Skeletal muscle tissue (tissue), 4 donors: ENCODE measurements around the gene KRT71. TPM values are rescaled to one million over a fixed set of nuclear protein-coding genes. Genes with fewer than 3 reads are reported as not detected.

Source experiments
- H3K27ac ChIP-seq: one replicate; pipeline ENCODE4 v1.7.0; 2013; ENCODE audit warnings: mild to moderate bottlenecking, low read depth, low read length, inconsistent platforms
- H3K27me3 ChIP-seq, 3 donors: one replicate each; pipeline ENCODE4 v1.7.0; 2013; ENCODE audit warnings: low read length in 3 of 3; ENCODE audit not compliant: control insufficient read depth in 3 of 3, insufficient read depth in 3 of 3
- H3K36me3 ChIP-seq, 3 donors: one replicate each; pipeline ENCODE4 v1.7.0; 2013; ENCODE audit warnings: low read length in 3 of 3; ENCODE audit not compliant: control insufficient read depth in 3 of 3, insufficient read depth in 3 of 3
- H3K4me1 ChIP-seq, 3 donors: one replicate each; pipeline ENCODE4 v1.7.0; 2013; ENCODE audit warnings: low read length in 3 of 3, mild to moderate bottlenecking in 3 of 3; ENCODE audit not compliant: control insufficient read depth in 3 of 3, insufficient read depth in 3 of 3
- H3K4me3 ChIP-seq, 3 donors: one replicate each; pipeline ENCODE4 v1.7.0; 2013; ENCODE audit warnings: low read length in 3 of 3
- H3K9ac ChIP-seq, 3 donors: one replicate each; pipeline ENCODE4 v1.7.0; 2013; ENCODE audit warnings: low read length in 3 of 3, mild to moderate bottlenecking in 3 of 3, moderate library complexity in 2 of 3, low read depth in 1 of 3
- H3K9me3 ChIP-seq, 3 donors: one replicate each; pipeline ENCODE4 v1.7.0; 2013; ENCODE audit warnings: low read length in 3 of 3; ENCODE audit not compliant: control insufficient read depth in 3 of 3
- total RNA-seq: library from RNA; depleted of rRNA; stranded (reverse); fragments of >200 nt; gene quantifications from one replicate; pipeline ENCODE4 v1.2.3, GENCODE V29; 2014
- donor health status: Osteomylitis.

The KRT71 gene
- total RNA-seq, 1 donor from 2014 or later = not detected

DNA sequence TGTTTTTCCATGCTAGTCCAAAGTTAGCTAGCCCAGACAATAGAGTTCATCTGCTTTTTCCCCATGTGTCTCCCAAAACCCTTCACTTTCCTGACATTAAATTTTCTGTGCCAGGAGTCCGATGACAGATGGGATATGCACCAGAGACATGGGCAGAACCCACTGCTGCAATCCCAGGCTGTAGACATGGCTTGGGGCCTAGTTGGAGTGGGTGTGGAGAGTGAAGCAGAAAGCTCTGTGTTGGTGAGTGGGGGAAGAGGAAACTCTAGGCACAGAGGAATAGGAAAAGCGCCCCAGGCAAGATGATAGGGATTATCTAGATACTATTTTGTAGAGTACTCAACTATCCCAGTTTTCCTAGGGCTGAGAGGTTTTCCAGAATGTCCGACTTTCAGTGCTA is 25.5 kb upstream of the KRT71 start:
- no peak overlapping the region for H3K27ac ChIP-seq
- H3K9ac ChIP-seq = no peak overlapping the region
- H3K36me3 ChIP-seq = no peaks in the 10 kb centered on the region
- H3K9me3 ChIP-seq = no peaks in the 10 kb centered on the region
- H3K4me3 ChIP-seq = no peak overlapping the region
- H3K4me1 ChIP-seq = no peaks in the 10 kb centered on the region
- H3K27me3 ChIP-seq = peaks cover 5 to 24% (median 22%) of the 10 kb centered on the region in 3 donors

DNA sequence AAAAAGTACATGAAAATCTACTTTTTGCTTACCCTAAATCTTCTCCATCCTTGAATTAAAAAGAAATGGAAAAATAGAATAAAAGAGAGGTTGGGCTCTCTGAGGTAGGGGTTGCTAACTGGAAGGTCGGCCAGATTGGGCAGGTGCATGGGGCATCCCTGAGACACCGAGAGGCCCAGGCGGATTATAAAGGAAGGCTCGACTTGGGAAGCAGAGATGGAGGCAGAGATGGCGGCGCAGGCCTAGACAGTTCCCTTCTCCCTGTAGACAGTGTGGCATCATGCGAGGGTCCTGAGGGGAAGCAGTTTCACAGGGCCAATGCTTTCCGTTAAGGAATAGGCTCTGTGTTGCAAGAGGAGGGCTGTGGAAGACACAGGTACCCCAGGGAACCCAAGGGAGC is 24.4 kb upstream of the KRT71 start:
- Histone ChIP-seq H3K27ac (no peak overlapping the region), H3K36me3 (no peaks in the 10 kb centered on the region), H3K27me3 (peaks cover 0 to 33% (median 27%) of the 10 kb centered on the region in 3 donors), H3K4me3 (no peak overlapping the region), H3K4me1 (no peaks in the 10 kb centered on the region), H3K9ac (no peak overlapping the region), H3K9me3 (no peaks in the 10 kb centered on the region)

DNA sequence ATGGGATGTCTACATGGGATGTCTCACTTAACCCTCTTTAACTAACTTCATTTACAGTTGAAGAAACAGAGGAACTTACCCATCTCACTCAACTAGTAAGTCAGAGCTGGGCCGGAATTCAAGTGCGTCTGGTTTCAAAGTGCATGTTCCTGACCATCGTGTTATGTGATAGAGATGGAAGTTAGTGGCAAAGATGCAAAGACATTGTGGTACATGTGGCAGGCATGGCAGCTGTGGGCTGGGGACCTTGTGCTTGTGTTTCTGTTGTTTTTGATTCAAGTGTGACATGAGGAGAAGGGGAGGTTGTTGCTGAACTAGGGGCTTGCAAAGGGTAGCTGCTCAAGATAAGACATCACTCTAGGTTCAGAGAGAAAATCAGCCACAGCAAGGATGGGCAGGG is 23.0 kb upstream of the KRT71 start:
- no peak overlapping the region for H3K4me3 ChIP-seq
- H3K9ac ChIP-seq = no peak overlapping the region
- no peak overlapping the region for H3K27ac ChIP-seq
- H3K4me1 ChIP-seq = no peaks in the 10 kb centered on the region
- H3K27me3 ChIP-seq = peaks cover 6 to 30% (median 24%) of the 10 kb centered on the region in 3 donors
- no peaks in the 10 kb centered on the region for H3K36me3 ChIP-seq
- no peaks in the 10 kb centered on the region for H3K9me3 ChIP-seq

GRCh38 chr12:52575256-52575655 is 22.3 kb upstream of the KRT71 start:
- Histone ChIP-seq H3K27me3 (peaks cover 11 to 27% (median 24%) of the 10 kb centered on the region in 3 donors), H3K9me3 (no peaks in the 10 kb centered on the region), H3K9ac (no peak overlapping the region), H3K4me3 (no peak overlapping the region), H3K27ac (no peak overlapping the region), H3K4me1 (no peaks in the 10 kb centered on the region), H3K36me3 (no peaks in the 10 kb centered on the region)

GRCh38 chr12:52573743-52574142 is 20.8 kb upstream of the KRT71 start, which contains the start of gene KRT74:
KRT74 (minus strand) TSS chr12:52573843; CDS start chr12:52573777, 66 bp downstream.
- Histone ChIP-seq H3K9me3 (no peaks in the 10 kb centered on the region), H3K36me3 (no peaks in the 10 kb centered on the region), H3K27ac (no peak within 1 kb of the TSS), H3K27me3 (peaks cover 14 to 30% (median 23%) of the 10 kb centered on the region in 3 donors), H3K4me3 (no peak within 1 kb of the TSS), H3K4me1 (no peaks in the 10 kb centered on the region), H3K9ac (no peak within 1 kb of the TSS)

GRCh38 chr12:52573306-52573705 is 20.4 kb upstream of the KRT71 start:
- H3K4me3 ChIP-seq = no peak overlapping the region
- no peaks in the 10 kb centered on the region for H3K4me1 ChIP-seq
- no peaks in the 10 kb centered on the region for H3K36me3 ChIP-seq
- H3K27me3 ChIP-seq = peaks cover 14 to 33% (median 26%) of the 10 kb centered on the region in 3 donors
- H3K27ac ChIP-seq = no peak overlapping the region
- no peak overlapping the region for H3K9ac ChIP-seq
- H3K9me3 ChIP-seq = no peaks in the 10 kb centered on the region

DNA sequence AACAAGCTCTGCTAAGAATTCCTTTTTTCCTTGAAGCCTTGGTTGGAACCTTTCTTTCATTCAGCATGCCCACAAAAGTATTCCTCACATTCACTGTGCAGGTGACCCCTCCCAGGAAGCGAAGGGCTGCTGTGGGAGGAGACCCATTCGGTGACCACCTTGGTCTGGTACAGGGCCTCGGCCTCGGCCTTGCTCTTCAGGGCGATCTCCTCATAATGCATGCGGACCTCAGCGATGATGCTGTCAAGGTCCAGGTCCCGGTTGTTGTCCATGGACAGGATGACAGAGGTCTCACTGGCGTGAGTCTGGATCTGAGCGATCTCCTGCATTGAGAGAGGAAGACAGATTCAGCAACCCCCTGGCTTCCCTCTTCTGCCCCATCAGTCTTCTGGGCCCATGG is 17.6 kb upstream of the KRT71 start:
- H3K27ac ChIP-seq = no peak overlapping the region
- no peak overlapping the region for H3K9ac ChIP-seq
- H3K9me3 ChIP-seq = no peaks in the 10 kb centered on the region
- H3K4me1 ChIP-seq = no peaks in the 10 kb centered on the region
- no peaks in the 10 kb centered on the region for H3K36me3 ChIP-seq
- no peak overlapping the region for H3K4me3 ChIP-seq
- H3K27me3 ChIP-seq = peaks cover 14 to 50% (median 35%) of the 10 kb centered on the region in 3 donors

DNA sequence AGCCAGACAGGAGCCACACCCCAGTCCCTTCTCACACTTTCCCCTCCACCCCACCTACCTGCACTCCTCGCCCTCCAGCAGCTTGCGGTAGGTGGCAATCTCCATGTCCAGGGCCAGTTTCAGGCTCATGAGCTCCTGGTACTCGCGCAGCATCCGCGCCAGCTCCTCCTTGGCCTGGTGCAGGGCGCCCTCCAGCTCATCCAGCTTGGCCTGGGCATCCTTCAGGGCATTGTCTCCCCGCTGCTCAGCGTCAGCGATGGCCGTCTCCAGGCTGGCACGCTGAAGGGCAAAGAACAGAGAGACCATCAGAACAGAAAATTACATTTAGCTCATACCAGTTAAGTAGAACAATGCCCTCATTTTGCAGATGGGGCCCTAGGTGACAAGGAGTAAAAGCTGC is 15.2 kb upstream of the KRT71 start:
- Histone ChIP-seq H3K4me3 (no peak overlapping the region), H3K9me3 (no peaks in the 10 kb centered on the region), H3K9ac (no peak overlapping the region), H3K4me1 (no peaks in the 10 kb centered on the region), H3K36me3 (no peaks in the 10 kb centered on the region), H3K27me3 (peaks cover 19 to 48% (median 30%) of the 10 kb centered on the region in 3 donors), H3K27ac (no peak overlapping the region)

DNA sequence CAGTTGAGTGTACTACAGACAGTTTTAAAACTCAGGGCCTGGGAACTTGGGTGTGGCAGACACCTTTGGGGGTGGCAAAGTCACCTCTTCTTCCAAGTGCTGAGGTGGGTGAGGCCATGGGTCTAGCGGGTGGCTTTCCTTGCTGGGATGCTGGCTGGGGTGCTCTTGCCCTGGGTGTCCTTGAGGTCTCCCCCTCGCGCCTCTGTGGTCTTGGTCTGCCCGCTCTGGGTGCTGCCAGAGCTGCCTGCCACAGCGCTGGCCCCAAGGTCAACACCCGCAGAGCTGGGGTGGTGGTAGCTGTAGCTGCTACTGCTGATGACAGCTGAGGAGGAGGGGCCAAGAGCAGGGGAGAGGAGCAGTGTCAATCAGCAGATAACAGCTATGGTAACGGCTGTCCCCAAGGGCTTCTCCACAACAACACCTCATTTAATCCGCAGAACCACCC is 13.9 kb upstream of the KRT71 start:
- H3K9ac ChIP-seq = no peak overlapping the region
- H3K36me3 ChIP-seq = no peaks in the 10 kb centered on the region
- peaks cover 19 to 48% (median 23%) of the 10 kb centered on the region in 3 donors for H3K27me3 ChIP-seq

GRCh38 chr12:52564582-52564981 is 11.6 kb upstream of the KRT71 start:
- H3K27ac ChIP-seq = no peak overlapping the region
- no peaks in the 10 kb centered on the region for H3K36me3 ChIP-seq
- no peak overlapping the region for H3K9ac ChIP-seq
- no peak overlapping the region for H3K4me3 ChIP-seq
- H3K9me3 ChIP-seq = no peaks in the 10 kb centered on the region
- peaks cover 6 to 44% (median 32%) of the 10 kb centered on the region in 3 donors for H3K27me3 ChIP-seq
- H3K4me1 ChIP-seq = no peaks in the 10 kb centered on the region

More for the DNA sequence above, 13.9 kb upstream of the KRT71 start:
- no peak overlapping the region for H3K27ac ChIP-seq
- H3K9me3 ChIP-seq = no peaks in the 10 kb centered on the region
- no peaks in the 10 kb centered on the region for H3K4me1 ChIP-seq
- H3K4me3 ChIP-seq = no peak overlapping the region
